Esophagus squamous epithelium (tissue), 5 donors: Measurements from ENCODE around the gene CLDN7. TPM values are rescaled to one million over a fixed set of nuclear protein-coding genes. Genes with fewer than 3 reads are reported as not detected.

Experiments
- DNase-seq: peaks from one replicate; lab custom pipeline; 2025; lab: John Stamatoyannopoulos, UW
- H3K27ac ChIP-seq, 4 donors: fragments of 200-600 bp; sonication (generic); one replicate each; pipeline ENCODE4 v1.5.1; 2016 to 2019; ENCODE audit warnings: mild to moderate bottlenecking in 1 of 4
- H3K27me3 ChIP-seq, 4 donors: fragments of 200-600 bp; sonication (generic); 1 replicate in 3 of 4; 2 replicates in 1 of 4; pipeline versions ENCODE4 v1.5.1 to v1.6.0; 2017 to 2021; ENCODE audit warnings: antibody characterized with exemption in 1 of 4
- H3K36me3 ChIP-seq, 3 donors: fragments of 200-600 bp; sonication (generic); one replicate each; pipeline ENCODE4 v1.5.1; 2016 to 2019
- H3K4me1 ChIP-seq, 3 donors: fragments of 200-600 bp; sonication (generic); one replicate each; pipeline ENCODE4 v1.5.1; 2017 to 2019
- H3K4me3 ChIP-seq, 4 donors: fragments of 200-600 bp; sonication (generic); 1 replicate in 3 of 4; 2 replicates in 1 of 4; pipeline ENCODE4 v1.5.1; 2016 to 2019; ENCODE audit warnings: mild to moderate bottlenecking in 2 of 4, moderate library complexity in 1 of 4
- H3K9me3 ChIP-seq, 3 donors: fragments of 200-600 bp; sonication (generic); one replicate each; pipeline ENCODE4 v1.5.1; 2016 to 2019
- CTCF ChIP-seq, 6 experiments: fragments of 450-650 bp in 4 of 6; fragments of 200-600 bp in 2 of 6; sonication (generic) in 2 of 6; IDR thresholded peaks; one replicate each; pipeline ENCODE4 v1.5.1; 2016 to 2019; ENCODE audit warnings: antibody characterized with exemption in 6 of 6, mild to moderate bottlenecking in 4 of 6, moderate library complexity in 4 of 6
- POLR2A ChIP-seq, 4 donors: fragments of 450-650 bp; IDR thresholded peaks; one replicate each; pipeline ENCODE4 v1.6.1; 2017; ENCODE audit warnings: antibody characterized with exemption in 4 of 4, mild to moderate bottlenecking in 4 of 4, moderate library complexity in 3 of 4
- WGBS, 2 donors: methylation state at CpG; one replicate each; pipeline ENCODE4 v1.1.5; 2018; 5-methylcytosine and 5-hydroxymethylcytosine counted together
- intact Hi-C: fragments of 100-400 bp; cut with DNase I; formaldehyde crosslinking; loops from one replicate; pipeline ENCODE4 v1.15.0; 2022
- total RNA-seq, 4 donors: library from RNA; depleted of rRNA; stranded (reverse); fragments of >200 nt; gene quantifications; one replicate each; pipeline ENCODE4 v1.1.0, GENCODE V29; 2016
- donor health status: DM: yes; HTN: yes; CAD: no.

CLDN7 gene
- total RNA-seq, 4 donors from 2014 or later, result 172 to 411 (median 208) TPM

GRCh38 chr17:7238420-7239090, 23.7 kb downstream of the CLDN7 start:
- DNase-seq, result no peak
- 1 to 2% methylated on average over 20 to 31 of the region's 39 CpGs for WGBS, 2 donors
- Histone ChIP-seq H3K4me1 (peaks cover 40 to 65% (median 47%) of the 10 kb centered on the region in 3 donors), H3K36me3 (peaks cover 12 to 37% (median 14%) of the 10 kb centered on the region in 3 donors), H3K27ac (peak overlapping the region; percentile 97 to 98 (median 98)), H3K4me3 (peak overlapping the region; percentile 97 to 99 (median 99)), H3K9me3 (no peaks in the 10 kb centered on the region), H3K27me3 (no peaks in the 10 kb centered on the region)
- no peak for TF ChIP-seq POLR2A (IDR thresholded peaks at IDR 0.05)
- no peak for TF ChIP-seq CTCF (IDR thresholded peaks at IDR 0.05)
- intact Hi-C loops, result no loop called here

GRCh38 chr17:7237761-7238419, 24.4 kb downstream of the CLDN7 start:
- Histone ChIP-seq H3K27ac (peak overlapping the region; percentile 97 to 98 (median 98)), H3K4me3 (peak overlapping the region; percentile 97 to 99 (median 99)), H3K9me3 (no peaks in the 10 kb centered on the region), H3K27me3 (no peaks in the 10 kb centered on the region), H3K4me1 (peaks cover 44 to 66% (median 46%) of the 10 kb centered on the region in 3 donors), H3K36me3 (peaks cover 12 to 37% (median 14%) of the 10 kb centered on the region in 3 donors)
- TF ChIP-seq POLR2A (IDR thresholded peaks at IDR 0.05), result peak in 1 of 4 donors; percentile 42
- TF ChIP-seq CTCF (IDR thresholded peaks at IDR 0.05), result no peak
- no peak for DNase-seq
- intact Hi-C loops, result no loop called here
- 0 to 1% methylated on average over 5 to 10 of the region's 73 CpGs for WGBS, 2 donors

GRCh38 chr17:7237266-7237760, 25.0 kb downstream of the CLDN7 start:
- intact Hi-C loops, result no loop called here
- Histone ChIP-seq H3K4me3 (peak overlapping the region; percentile 97 to 99 (median 99)), H3K27me3 (no peaks in the 10 kb centered on the region), H3K36me3 (peaks cover 12 to 37% (median 14%) of the 10 kb centered on the region in 3 donors), H3K9me3 (no peaks in the 10 kb centered on the region), H3K4me1 (peaks cover 48 to 71% (median 52%) of the 10 kb centered on the region in 3 donors), H3K27ac (peak overlapping the region; percentile 97 to 98 (median 98))
- TF ChIP-seq POLR2A (IDR thresholded peaks at IDR 0.05) (no peak), CTCF (IDR thresholded peaks at IDR 0.05) (no peak)
- 19 to 60% methylated on average over 2 to 5 of the region's 6 CpGs for WGBS, 2 donors
- DNase-seq, result no peak

GRCh38 chr17:7236808-7237207, 25.5 kb downstream of the CLDN7 start:
- DNase-seq, result no peak
- Histone ChIP-seq H3K27me3 (no peaks in the 10 kb centered on the region), H3K4me1 (peaks cover 49 to 76% (median 55%) of the 10 kb centered on the region in 3 donors), H3K9me3 (no peaks in the 10 kb centered on the region), H3K36me3 (peaks cover 12 to 37% (median 14%) of the 10 kb centered on the region in 3 donors), H3K4me3 (peak overlapping the region in 1 of 4 donors; percentile 97), H3K27ac (peak overlapping the region; percentile 97 to 98 (median 98))
- WGBS, 2 donors, result 84 to 86% methylated on average over 6 of the region's 6 CpGs
- no peak for TF ChIP-seq CTCF (IDR thresholded peaks at IDR 0.05)
- no peak for TF ChIP-seq POLR2A (IDR thresholded peaks at IDR 0.05)
- intact Hi-C loops, result no loop called here
